H1 (cell line): ENCODE measurements around the gene P4HB.

Experiments
- CEBPB ChIP-seq: IDR thresholded peaks from 2 replicates; pipeline ENCODE4 v1.6.1; 2012; ENCODE audit warnings: low read depth, low read length
- EZH2 ChIP-seq: fragments of 200-600 bp; sonication (generic); IDR thresholded peaks from 2 replicates; pipeline ENCODE4 v1.7.1; 2012; ENCODE audit warnings: low read depth, mild to moderate bottlenecking, moderate library complexity, low read length, inconsistent platforms; ENCODE audit not compliant: severe bottlenecking
- HDAC2 ChIP-seq, 2 experiments: fragments of 300-600 bp in 1 of 2; sonication (generic) in 1 of 2; IDR thresholded peaks; 2 replicates each; pipeline ENCODE4 v1.6.1; 2011 to 2012; ENCODE audit warnings: low read depth in 2 of 2, low read length in 2 of 2, mild to moderate bottlenecking in 2 of 2, moderate library complexity in 2 of 2, borderline replicate concordance in 1 of 2, inconsistent platforms in 1 of 2
- PHF8 ChIP-seq: fragments of 200-600 bp; sonication (generic); conservative IDR thresholded peaks from 2 replicates; pipeline ENCODE4 v1.7.1; 2012; ENCODE audit warnings: low read depth, mild to moderate bottlenecking, inconsistent platforms, low read length, moderate library complexity
- TEAD4 ChIP-seq: IDR thresholded peaks from 2 replicates; pipeline ENCODE4 v1.6.1; 2012; ENCODE audit warnings: low read depth, low read length, inconsistent platforms, mixed read lengths
- TF ChIP-seq, protein P1 (sequence below), 3 experiments: IDR thresholded peaks; 1 replicate in 2 of 3; 2 replicates in 1 of 3; pipeline versions ENCODE4 v1.5.1 to v1.6.1; 2011; ENCODE audit warnings: low read length in 3 of 3, mild to moderate bottlenecking in 3 of 3, inconsistent platforms in 2 of 3, low read depth in 1 of 3, moderate library complexity in 1 of 3; ENCODE audit not compliant: insufficient read depth in 1 of 3; ENCODE audit errors: control extremely low read depth in 1 of 3
- TF ChIP-seq, protein P2 (sequence below): IDR thresholded peaks from 2 replicates; pipeline ENCODE4 v1.6.1; 2011; ENCODE audit warnings: low read length, improper control_type of control experiment

DNA sequence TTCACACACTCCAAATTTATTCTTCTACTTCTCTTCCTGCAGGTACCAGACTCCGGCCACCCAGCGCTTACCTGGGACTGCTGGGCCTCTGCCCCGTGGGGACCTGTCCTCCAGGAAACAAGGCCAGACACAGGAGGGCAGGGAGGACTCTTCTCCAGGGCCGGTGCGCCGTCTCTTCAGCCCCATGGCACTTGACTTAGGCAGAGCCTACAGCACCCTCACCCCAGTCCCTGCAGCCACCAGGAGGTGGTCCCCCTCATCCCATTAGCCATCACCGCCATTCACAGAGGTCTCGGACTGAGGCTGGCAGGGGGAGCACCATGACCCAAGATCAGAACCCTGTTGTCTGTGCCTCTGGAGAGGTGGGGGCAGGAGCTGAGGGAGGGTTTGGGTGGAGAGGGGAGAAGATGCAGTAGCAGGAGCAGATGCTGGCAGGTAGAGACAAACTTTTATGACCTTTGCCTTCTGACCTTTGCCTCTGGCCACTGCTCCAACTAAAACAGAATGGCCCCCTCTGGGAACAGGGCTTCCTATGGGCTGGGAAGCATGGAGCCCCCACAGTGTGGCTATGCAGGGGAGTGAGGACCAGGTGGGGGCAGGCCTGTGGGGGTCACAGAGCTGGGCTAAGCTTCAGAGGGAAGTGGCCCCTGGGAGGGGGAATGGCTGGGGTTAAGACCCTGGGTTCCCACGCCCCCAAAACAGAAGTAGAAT is 58.1 kb downstream of the P4HB start:
- TF ChIP-seq TEAD4 (no peak), EZH2 (no peak), HDAC2 (IDR thresholded peaks at IDR 0.05; ENCODE audit: borderline replicate concordance in 1 of 2, low read depth in 2 of 2, low read length in 2 of 2) (no peak), PHF8 (no peak), CEBPB (no peak)
- TF ChIP-seq, protein P1, sequence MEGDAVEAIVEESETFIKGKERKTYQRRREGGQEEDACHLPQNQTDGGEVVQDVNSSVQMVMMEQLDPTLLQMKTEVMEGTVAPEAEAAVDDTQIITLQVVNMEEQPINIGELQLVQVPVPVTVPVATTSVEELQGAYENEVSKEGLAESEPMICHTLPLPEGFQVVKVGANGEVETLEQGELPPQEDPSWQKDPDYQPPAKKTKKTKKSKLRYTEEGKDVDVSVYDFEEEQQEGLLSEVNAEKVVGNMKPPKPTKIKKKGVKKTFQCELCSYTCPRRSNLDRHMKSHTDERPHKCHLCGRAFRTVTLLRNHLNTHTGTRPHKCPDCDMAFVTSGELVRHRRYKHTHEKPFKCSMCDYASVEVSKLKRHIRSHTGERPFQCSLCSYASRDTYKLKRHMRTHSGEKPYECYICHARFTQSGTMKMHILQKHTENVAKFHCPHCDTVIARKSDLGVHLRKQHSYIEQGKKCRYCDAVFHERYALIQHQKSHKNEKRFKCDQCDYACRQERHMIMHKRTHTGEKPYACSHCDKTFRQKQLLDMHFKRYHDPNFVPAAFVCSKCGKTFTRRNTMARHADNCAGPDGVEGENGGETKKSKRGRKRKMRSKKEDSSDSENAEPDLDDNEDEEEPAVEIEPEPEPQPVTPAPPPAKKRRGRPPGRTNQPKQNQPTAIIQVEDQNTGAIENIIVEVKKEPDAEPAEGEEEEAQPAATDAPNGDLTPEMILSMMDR (IDR thresholded peaks at IDR 0.05; ENCODE audit: control extremely low read depth in 1 of 3, insufficient read depth in 1 of 3, low read depth in 1 of 3, low read length in 3 of 3), result no peak
- TF ChIP-seq, protein P2, sequence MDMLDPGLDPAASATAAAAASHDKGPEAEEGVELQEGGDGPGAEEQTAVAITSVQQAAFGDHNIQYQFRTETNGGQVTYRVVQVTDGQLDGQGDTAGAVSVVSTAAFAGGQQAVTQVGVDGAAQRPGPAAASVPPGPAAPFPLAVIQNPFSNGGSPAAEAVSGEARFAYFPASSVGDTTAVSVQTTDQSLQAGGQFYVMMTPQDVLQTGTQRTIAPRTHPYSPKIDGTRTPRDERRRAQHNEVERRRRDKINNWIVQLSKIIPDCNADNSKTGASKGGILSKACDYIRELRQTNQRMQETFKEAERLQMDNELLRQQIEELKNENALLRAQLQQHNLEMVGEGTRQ, result no peak
